Neuron (in vitro differentiated cells): Measurements from ENCODE around the gene ST14.
"Not testable (repeated sequence)": the region's sequence is repeated elsewhere in the genome, so short reads cannot be mapped to it uniquely, and the experiment has no call there.

ENCODE experiments used
- H2AFZ ChIP-seq: one replicate; pipeline ENCODE4 v1.6.1; 2013; ENCODE audit warnings: low read depth, mild to moderate bottlenecking, inconsistent platforms, low read length, moderate library complexity
- H3K27me3 ChIP-seq: one replicate; pipeline ENCODE4 v1.6.1; 2013; ENCODE audit warnings: low read length; ENCODE audit not compliant: insufficient read depth
- H3K36me3 ChIP-seq: one replicate; pipeline ENCODE4 v1.6.1; 2013; ENCODE audit warnings: low read length; ENCODE audit not compliant: insufficient read depth
- H3K4me1 ChIP-seq: one replicate; pipeline ENCODE4 v1.6.1; 2013; ENCODE audit warnings: low read length; ENCODE audit not compliant: insufficient read depth
- H3K4me3 ChIP-seq: 2 replicates; pipeline ENCODE4 v1.5.1; 2013; ENCODE audit warnings: mild to moderate bottlenecking, low read length, moderate library complexity
- H3K9me3 ChIP-seq: one replicate; pipeline ENCODE4 v1.6.1; 2013; ENCODE audit warnings: low read length

The ST14 gene

DNA sequence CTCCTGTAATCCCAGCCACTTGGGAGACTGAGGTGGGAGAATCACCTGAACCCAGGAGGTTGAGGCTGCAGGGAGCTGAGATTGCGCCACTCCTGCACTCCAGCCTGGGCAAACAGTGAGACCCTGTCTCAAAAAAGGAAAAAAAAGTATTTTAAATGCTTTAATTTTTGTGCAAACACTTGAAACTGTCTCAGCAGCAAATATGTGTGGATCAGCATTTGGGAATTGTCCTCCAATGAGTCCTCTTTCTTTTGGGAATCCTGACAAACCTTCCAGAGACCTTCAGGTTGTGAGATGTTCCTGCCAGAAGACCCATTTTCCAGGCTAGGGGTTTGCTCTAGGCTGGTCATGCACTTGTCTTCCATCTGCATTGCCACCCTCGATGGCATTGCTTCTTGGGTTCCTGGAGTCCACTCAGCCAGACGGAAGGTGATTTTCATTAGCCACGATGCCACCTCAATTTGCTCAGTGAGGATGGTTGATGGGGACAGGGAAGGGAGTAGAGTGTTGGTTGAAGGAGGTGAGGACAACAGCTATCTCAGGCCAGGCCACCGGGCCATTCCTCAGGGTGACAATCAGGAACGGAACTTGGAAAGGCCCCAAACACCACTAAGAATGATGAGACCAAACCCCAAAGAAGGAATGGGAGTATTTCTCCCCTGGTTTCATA is 55.4 kb downstream of the ST14 start:
- H2AFZ ChIP-seq: no peak overlapping the region
- H3K27me3 ChIP-seq: peaks cover 20% of the 10 kb centered on the region
- H3K4me1 ChIP-seq: peaks cover 14% of the 10 kb centered on the region
- no peak overlapping the region for H3K4me3 ChIP-seq
- no peaks in the 10 kb centered on the region for H3K9me3 ChIP-seq
- no peaks in the 10 kb centered on the region for H3K36me3 ChIP-seq

DNA sequence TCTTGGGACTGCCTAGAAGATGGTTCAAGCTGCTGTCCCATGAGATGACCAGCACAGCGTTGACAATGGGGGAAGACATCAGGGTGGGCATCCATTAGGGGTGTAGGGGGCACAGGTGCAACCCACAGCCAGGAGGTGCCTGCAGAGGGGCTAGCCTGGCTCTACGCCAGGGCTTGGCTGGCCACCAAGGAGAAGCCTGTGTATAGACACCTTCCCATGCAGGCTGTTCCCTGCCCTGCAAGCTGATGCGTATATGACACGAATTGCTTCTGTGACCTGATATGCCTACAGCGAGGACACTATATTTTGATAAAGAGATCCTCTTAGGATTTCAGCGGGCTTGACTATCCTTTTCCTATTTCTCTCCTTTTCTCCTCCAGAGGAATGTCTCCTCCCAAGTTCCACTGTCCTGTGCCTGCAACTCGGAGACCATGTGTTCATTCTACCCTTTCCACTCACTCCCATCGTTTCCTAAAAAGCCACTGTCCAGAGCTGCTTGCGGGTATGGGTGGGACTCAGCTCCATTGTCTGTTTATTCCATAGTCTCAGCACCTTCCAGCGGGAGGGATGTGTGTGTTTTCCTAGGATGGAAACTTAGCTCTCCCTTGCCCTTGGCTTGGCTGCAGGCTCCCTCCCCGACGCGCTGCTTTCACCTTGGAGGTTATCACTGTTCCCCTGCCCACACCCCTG is 56.1 kb downstream of the ST14 start:
- Histone ChIP-seq H3K27me3 (peaks cover 17% of the 10 kb centered on the region), H3K9me3 (no peaks in the 10 kb centered on the region), H3K36me3 (no peaks in the 10 kb centered on the region), H3K4me3 (no peak overlapping the region), H3K4me1 (peaks cover 14% of the 10 kb centered on the region), H2AFZ (no peak overlapping the region)

DNA sequence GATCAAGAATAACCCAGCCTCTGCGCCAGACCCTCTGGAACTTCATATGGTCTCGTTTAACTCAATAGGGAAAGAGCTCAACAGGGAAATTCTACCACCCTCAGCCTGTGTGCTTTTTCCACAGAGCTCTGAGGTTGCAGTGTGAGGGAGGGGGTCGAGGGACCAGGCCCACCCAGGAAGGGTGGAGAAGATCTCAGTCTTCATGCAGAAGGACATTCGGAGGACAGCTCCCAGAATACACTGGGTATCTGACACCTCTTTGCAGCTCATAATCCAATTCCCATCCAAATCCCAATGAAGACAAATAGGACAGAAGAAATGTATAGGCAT is 56.6 kb downstream of the ST14 start:
- peaks cover 17% of the 10 kb centered on the region for H3K27me3 ChIP-seq
- H3K4me3 ChIP-seq: no peak overlapping the region
- no peaks in the 10 kb centered on the region for H3K36me3 ChIP-seq
- peaks cover 14% of the 10 kb centered on the region for H3K4me1 ChIP-seq
- H3K9me3 ChIP-seq: no peaks in the 10 kb centered on the region
- no peak overlapping the region for H2AFZ ChIP-seq

DNA sequence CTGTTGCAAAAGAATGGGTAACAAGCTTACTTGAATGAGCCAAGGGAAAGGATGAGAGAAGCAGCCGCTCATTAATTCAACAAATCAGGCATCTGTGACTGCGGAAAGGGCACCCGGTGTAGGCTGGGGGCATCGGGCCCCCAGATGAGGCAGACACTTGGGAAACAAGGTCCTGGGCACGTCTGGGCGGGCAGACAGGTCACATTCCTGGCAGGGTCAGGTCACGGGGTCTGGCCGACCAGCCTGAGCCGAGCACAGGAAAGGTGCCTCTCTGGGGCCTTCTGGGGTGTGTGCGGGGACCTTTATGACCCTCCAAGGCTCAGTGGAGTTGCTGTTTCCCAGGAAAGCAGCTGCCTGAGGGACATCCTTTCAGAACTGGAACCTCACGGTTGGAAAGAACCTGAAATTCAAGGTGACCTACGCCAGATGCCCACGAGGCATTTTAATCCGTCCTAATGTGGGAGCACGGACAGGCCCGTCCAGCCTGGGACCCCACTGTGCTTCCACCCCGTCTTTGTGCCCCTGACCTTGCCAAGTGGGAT is 57.1 kb downstream of the ST14 start:
- H3K4me1 ChIP-seq: peaks cover 14% of the 10 kb centered on the region
- no peaks in the 10 kb centered on the region for H3K36me3 ChIP-seq
- H3K4me3 ChIP-seq: no peak overlapping the region
- H2AFZ ChIP-seq: no peak overlapping the region
- no peaks in the 10 kb centered on the region for H3K9me3 ChIP-seq
- peaks cover 15% of the 10 kb centered on the region for H3K27me3 ChIP-seq

DNA sequence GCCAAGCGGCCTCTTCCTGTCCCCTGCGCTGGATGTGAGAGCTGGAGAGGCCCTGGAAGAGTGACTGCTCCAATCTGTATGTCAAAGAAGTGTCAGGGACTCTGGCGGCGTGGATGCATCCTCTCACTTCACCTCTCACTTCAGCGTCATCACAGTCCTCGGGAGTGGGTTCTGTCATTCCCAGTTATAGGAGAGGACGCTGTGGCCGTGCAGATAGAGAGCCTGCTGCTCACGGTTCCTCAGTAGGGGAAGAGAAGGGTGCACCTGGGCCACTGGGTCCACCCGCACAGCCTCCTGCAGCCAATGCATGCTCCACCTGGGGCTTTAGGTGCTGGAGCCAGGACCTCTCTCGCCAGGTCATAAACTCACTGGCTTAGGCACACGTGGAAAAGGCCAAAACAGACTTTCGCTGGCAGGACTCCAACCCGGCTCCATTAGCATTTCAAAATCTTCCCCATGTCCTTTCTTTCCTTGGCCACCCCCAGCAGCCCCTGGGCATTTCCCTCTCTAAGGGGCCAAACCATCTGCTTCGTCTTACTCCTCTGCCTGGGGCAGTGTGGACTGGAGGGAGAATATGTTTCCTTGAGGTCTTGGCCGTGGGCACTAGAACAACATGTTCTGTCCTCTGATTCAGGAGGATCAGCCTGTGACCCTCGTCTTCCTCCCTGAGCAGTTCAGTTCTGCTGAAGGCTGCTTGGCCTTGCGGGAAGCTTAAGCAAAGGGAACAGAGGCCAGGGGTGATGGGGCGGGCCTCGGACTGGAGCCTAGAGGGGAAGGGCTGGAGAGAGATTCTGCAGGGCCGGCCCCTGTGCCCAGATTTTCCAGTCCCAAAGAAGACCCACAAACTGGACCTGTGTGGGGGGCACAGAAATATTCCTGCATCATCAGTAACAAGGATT is 57.8 kb downstream of the ST14 start:
- Histone ChIP-seq H3K4me3 (no peak overlapping the region), H3K36me3 (no peaks in the 10 kb centered on the region), H3K4me1 (peaks cover 14% of the 10 kb centered on the region), H2AFZ (no peak overlapping the region), H3K27me3 (peaks cover 12% of the 10 kb centered on the region), H3K9me3 (no peaks in the 10 kb centered on the region)

DNA sequence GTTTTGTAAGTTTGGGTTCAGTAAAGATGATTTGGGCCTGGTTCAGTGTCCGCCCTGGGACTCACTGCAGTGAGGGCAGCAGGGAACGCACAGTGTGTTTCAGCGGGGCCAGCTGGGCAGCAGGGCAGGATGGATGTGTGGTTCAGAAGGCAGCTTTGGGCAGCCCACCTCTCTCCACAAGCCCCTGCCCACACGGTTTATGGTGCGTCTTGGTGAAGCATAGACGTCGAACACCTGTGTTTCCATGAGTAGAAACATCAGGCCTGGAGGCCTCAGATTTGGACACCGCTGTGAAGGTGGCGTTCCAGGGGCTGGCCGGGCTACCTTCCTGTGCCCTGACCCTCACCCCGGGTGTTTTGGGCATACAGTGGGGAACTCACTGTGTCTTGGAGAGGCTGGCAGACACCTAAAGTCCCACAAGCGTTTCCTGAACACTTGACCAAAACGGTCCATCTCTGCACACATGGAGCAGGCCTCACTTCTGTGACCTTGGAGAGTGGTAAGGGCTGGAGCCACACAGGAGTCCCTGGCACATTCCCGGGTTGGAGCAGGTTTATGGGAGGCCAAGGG is 59.0 kb downstream of the ST14 start:
- H3K9me3 ChIP-seq: no peaks in the 10 kb centered on the region
- H2AFZ ChIP-seq: no peak overlapping the region
- H3K27me3 ChIP-seq: peaks cover 7% of the 10 kb centered on the region
- H3K4me3 ChIP-seq: no peak overlapping the region
- no peaks in the 10 kb centered on the region for H3K36me3 ChIP-seq
- peaks cover 14% of the 10 kb centered on the region for H3K4me1 ChIP-seq

DNA sequence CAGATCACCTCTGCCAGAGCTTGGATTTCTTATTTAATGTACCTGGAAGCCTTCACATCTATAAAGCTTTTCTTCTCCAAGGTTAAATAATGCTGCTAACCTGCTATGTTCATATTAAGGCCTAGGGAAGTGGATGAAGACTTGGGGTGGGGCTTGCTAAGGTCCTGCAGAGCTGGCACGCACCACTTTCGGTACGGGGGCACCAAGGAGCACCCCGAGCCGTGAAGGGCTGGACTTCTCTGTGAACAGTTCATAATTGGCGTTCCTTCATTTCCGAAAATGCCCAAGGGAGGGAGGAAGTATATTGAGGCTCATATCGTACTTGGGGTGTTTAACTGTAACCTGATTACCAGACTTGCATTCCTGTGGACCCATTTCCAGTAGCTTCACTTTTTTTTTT is 59.6 kb downstream of the ST14 start:
- H3K4me3 ChIP-seq: no peak overlapping the region
- H3K9me3 ChIP-seq: no peaks in the 10 kb centered on the region

DNA sequence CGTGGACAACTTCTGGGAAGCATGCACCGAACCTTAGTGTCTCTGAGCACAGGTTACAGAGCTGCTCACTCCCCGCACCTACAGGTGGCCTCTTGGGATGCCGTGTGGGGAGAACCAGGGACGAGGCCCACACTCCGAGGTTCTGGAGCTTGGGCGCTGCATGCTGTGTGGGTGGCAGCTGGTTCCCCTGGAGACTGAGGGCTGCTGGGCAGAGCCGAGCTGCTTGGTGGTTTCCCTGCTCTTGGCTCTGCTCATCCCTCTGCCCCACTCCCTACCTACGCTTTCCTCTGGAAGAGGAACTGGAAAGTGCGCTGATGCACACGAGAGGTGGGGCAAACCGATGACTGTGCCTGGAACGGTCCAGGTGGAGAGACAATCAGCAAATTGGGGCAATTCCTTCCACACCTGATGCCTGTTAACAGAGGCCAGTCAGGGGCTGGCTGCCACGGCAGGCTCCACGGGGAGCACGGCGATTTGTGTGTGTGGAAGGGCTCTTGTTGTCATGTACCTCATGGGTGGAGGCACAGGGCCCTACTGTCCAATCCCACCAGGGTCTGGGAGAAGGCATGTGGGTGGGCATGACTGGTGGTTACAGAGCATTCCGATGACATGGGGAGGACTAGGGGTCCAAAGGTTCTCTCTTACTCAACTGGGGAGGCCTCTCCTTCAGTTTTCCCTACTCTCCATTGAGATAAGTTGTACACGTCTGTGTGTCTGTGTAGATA is 60.9 kb downstream of the ST14 start:
- Histone ChIP-seq H3K4me1 (peaks cover 14% of the 10 kb centered on the region), H3K36me3 (no peaks in the 10 kb centered on the region), H2AFZ (no peak overlapping the region), H3K27me3 (peaks cover 2% of the 10 kb centered on the region), H3K9me3 (no peaks in the 10 kb centered on the region), H3K4me3 (no peak overlapping the region)

More for the DNA sequence above, 59.6 kb downstream of the ST14 start:
- Histone ChIP-seq H3K4me1 (peaks cover 14% of the 10 kb centered on the region), H3K27me3 (peaks cover 7% of the 10 kb centered on the region), H2AFZ (no peak overlapping the region), H3K36me3 (no peaks in the 10 kb centered on the region)

DNA sequence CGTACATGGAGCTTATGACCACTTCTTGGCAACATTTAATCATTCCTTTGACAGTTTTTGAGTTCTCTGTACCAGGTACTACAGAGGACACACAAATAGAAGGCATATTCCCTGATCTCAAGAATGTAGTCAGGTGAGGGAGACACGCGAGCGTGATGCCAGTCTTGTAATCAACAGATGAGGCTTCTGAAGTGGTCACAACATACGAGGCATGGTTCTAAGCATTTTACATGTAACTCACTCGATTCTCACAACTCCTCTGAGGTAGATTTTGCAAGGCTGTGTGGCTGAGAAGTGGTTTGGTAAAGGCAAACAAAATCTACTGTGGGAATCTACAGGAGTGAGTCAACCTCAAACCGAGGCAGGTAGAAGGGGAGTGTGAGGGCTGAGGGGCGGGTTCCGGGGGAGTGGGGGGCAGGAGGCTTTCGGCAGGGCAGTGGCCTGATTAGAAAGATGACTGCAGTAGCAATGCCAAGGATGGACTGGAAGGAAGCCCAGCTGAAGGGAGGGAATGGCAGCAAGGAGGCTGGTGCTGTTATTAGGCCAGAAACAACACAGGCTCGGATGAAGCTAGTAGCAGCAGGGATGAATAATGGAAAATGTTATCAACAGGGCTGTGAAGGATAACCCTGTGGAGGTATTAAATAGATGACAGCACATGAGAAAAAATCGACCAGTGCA is 63.8 kb downstream of the ST14 start:
- no peaks in the 10 kb centered on the region for H3K4me1 ChIP-seq
- H3K4me3 ChIP-seq: no peak overlapping the region
- H3K36me3 ChIP-seq: no peaks in the 10 kb centered on the region
- no peaks in the 10 kb centered on the region for H3K27me3 ChIP-seq
- no peak overlapping the region for H2AFZ ChIP-seq
- no peaks in the 10 kb centered on the region for H3K9me3 ChIP-seq

DNA sequence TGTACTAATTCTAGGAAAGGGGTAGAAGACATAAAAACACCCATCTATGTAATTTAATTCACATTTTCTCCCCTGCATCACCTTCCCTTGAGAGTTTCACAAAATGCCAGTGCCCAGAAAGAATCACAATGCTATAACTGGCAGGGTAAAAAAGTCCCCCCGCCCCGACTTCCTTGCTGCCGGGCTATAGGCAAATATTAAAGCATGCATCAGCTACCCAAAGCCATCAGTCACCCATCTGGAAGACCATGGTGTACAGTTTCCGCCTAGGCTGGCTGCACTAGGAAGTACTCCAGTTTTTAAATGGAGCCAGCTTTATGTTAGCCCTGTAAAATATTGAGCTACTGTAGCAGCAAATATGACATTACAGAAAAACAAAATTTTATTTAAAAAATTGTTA is 67.8 kb downstream of the ST14 start:
- no peak overlapping the region for H2AFZ ChIP-seq
- H3K9me3 ChIP-seq: no peaks in the 10 kb centered on the region
- no peak overlapping the region for H3K4me3 ChIP-seq
- no peaks in the 10 kb centered on the region for H3K36me3 ChIP-seq
- no peaks in the 10 kb centered on the region for H3K4me1 ChIP-seq
- H3K27me3 ChIP-seq: no peaks in the 10 kb centered on the region

DNA sequence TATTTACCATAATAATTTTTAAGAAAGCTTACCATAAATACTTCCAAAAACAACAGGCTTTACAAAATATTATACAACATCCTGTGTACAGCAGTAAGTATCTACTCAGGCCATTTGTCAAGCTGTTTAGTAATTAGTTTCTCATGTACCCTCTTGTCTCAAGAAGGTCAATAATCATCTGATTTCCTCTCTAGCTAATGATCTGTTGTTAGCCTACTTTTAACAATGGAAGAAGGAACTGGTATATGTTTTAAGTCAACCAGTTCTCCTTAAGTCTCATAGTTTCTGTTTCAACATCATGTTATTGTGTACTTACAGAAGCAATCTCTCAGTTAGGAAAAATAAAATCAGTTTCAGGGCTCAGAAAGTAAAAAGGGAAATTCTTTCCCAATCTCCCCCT is 73.9 kb downstream of the ST14 start:
- H3K36me3 ChIP-seq: peaks cover 19% of the 10 kb centered on the region
- H3K9me3 ChIP-seq, H3K4me3 ChIP-seq, H3K4me1 ChIP-seq, H2AFZ ChIP-seq, H3K27me3 ChIP-seq: not testable (repeated sequence)

DNA sequence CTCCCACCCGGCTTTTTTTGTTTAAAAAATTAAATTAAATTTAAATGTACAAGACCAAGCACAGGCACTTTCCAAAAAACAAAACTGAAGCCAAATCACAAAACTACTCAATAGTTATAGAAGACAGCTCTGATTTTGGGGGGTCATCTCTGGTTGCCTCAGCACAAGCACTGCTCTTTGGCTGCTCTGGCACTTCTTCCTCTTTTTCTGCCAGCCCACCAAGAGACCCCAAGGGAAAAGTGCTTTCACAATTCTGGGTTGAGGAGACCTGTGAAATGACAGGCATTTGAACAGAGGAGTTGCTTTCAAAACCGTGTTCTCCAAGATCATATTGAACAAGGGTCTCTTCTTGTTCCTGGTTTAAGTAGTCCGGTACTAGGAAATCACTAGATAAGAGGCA is 74.3 kb downstream of the ST14 start:
- H3K4me1 ChIP-seq, H3K9me3 ChIP-seq, H3K27me3 ChIP-seq, H3K4me3 ChIP-seq, H2AFZ ChIP-seq: not testable (repeated sequence)
- peaks cover 19% of the 10 kb centered on the region for H3K36me3 ChIP-seq
